HG03558 (cell line): ENCODE measurements around the gene AMN1.
A peak's percentile ranks its signal among the peaks of the same experiment; 100 is the strongest.
"Not testable (repeated sequence)": the region's sequence is repeated elsewhere in the genome, so short reads cannot be mapped to it uniquely, and the experiment has no call there.

ENCODE experiments used
- ATAC-seq: cut with Tn5 transposase; IDR thresholded peaks from one replicate; pipeline ENCODE4 v1.9.1; 2021; ENCODE audit warnings: moderate number of reproducible peaks; ENCODE audit not compliant: unreplicated experiment; ENCODE audit errors: extremely low read depth

Gene AMN1

DNA sequence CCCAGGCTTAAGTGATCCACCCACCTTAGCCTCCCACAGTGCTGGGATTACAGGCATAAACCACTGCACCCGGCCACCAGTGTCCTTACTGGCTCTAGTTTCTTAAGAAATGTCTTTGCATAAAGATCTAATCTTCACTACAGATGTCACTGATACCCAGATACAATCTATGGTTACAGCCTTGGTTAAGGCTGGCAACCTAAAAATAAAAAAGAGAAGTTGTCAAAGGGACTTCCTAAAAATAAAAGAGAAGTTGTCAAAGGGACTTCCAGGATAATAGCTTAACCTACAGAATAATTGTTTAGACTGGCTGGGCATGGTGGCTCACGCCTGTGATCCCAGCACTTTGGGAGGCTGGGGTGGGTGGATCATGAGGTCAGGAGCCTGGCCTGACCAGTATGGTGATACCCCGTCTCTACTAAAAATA is 41.7 kb downstream of the AMN1 start:
- ATAC-seq = no peak

DNA sequence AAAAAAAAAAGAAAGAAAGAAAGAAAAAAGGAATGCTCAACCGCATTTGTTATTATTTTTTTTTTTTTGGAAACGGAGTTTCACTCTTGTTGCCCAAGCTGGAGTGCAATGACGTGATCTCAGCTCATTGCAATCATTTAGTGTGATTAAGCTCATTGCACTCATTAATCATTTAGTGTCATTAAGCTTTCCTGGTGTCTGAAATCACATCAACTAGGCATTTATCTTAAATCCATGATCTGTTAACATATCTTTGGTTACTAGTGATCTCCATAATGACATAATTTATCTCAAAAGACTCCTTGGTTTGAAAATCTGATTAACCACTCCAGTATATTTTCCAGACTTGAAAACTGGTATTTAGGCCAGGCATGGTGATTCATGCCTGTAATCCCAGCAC is 43.0 kb downstream of the AMN1 start:
- ATAC-seq = no peak

DNA sequence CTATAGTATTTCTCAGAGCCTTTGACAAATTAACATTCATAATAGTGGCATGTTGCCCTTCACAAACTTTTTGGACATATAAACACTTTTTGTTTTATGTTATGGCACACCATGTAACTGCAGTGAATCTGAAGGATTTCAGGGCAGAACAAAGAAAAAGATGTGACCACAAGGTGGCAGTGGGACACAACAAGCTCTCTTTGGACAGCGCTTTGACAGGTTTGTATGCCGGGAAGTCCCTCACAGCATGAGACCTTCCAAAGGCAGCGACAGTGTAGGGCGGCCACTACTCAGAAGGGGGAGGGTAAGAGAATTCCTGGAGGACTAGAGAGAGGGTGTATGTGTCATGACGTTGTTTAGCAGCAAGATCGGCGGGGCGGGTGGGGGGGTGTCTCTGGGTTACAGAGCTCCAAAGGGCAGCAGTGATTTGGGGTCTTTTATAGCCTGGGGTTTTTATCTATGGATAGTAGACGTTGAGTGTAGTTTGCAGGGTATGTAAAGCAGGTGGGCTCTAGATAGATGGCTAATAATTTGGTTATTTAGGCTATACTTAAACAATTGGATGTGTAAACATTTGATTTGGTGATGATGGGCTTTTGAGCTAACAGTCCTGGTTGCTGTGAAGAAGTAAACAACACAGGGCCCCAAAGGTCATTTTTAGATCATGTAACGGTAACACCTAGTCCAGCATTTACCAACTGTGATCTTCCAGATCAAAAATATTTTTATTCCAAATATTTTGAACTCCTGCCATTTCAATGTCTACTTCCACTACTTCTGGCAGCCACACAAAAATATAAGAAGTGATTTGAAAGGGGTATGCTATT is 46.5 kb downstream of the AMN1 start:
- ATAC-seq = peak; percentile 64

DNA sequence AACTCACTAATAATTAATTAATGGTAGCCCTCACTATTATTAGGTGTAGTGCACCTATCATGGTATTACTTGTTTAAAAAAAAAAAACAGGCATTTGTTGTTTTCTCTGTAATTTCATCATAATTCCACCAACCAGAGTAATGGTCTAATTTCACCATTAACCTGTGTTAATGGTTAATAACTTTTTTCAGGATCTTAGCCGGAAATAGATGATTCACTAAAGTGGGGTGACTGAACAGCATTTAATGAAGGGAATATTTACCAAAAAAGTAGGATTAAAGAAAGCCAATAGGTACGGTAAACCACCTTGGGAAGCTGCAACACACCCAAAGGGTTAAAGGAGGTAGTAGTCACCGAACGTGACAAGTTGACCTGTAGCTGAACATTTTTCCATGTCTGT is 56.3 kb downstream of the AMN1 start:
- no peak for ATAC-seq

DNA sequence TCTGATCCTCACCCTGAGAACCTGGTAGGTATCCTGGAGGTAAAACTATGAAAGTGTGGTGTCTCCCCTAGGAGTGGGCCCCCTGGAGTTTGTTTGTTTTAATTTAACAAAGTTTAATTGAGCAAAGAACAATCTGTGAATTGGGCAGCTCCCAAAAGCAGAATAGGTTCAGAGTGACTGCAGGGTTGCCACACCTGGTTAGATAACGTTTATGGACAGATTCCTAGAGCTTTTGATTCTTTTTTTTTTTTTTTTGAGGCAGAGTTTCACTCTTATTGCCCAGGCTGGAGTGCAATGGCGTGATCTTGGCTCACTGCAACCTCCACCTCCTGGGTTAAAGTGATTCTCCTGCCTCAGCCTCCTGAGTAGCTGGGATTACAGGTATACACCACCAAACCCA is 59.2 kb downstream of the AMN1 start:
- not testable (repeated sequence) for ATAC-seq

DNA sequence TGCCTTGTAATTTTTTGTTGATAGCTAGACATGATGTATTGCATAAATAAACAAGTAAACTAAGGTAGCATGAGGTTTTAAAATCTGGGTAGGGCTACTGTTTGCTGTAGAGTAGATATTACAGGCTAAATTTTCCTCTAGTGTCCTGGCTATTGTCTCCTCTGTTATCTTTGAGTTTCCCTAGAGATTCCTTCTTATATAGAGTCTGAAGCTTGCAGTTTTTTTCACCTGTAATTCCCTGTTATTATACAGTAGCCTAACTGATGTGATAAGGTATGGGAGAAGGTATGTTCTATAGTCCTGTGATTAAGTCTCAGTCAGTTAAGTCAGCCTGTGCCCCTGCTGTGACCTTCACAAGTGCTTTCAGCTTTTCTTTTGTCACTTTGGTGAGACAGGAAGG is 59.8 kb downstream of the AMN1 start:
- no peak for ATAC-seq

DNA sequence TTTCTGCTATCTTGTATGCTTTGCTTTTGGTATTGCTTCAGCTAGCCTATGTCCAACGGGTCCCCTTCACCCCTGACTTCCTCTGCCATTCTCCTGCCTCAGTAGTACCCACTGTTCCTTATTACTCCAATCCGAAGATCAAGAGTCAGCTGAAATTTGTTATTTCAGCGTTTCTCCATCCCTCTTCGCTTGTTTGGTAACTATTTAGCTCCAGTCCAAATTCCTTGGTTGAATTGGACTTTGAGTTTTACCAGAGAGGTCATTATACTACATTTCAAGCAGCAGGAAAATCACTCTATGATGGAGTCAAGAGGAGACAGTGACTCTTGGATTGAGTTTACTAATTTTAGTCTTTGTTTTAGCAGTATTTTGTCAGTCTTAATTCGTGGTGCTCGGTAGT is 64.8 kb downstream of the AMN1 start:
- ATAC-seq = no peak

DNA sequence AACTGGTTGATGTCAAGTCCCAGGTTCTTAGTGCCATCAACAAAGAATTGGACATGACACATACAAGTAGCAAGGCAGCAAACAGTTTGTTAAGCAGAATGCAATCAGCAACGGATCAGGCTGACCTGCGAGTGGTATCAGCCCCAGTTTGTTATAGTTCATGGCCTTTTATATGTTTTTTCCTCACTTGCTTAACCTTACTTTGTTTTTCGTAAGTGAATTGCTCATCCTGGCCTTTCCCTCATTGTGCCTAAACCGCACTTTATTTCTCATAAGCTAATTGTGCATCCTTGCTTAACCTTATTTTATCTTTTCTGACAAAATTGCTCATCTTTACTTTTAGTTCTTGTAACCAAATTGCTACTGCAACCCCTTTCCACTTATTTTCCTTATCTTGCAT is 65.2 kb downstream of the AMN1 start:
- ATAC-seq = no peak

DNA sequence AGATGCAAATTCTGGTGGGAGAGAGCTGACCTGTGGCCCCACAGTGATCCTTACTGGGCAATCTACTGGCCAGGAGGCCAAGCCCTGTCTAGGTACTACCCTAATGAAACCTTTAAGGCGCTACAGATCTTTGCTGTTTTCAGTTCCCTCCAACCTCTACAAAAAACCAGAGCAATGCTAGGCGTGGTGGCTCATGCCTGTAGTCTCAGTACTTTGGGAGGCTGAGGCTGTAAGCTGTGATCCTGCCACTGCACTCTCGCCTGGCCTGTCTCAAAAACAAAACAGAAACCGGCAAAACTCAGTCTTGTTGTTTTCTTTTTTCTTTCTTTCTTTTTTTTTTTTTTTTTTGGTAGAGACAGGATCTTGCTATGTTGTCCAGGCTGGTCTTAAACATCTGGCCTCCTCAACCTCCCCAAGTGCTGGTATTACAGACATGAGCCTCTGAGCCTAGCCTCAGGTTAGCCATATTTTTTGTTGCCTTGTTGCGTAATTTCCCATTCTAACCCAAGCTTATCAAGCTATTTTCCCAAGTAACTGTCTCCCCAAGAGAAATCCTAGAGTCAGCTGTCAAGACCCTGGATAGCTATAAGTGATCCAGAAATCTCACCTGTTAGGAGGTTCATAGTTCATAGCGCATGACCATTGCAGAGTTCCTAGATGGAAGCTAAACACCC is 66.5 kb downstream of the AMN1 start:
- no peak for ATAC-seq

DNA sequence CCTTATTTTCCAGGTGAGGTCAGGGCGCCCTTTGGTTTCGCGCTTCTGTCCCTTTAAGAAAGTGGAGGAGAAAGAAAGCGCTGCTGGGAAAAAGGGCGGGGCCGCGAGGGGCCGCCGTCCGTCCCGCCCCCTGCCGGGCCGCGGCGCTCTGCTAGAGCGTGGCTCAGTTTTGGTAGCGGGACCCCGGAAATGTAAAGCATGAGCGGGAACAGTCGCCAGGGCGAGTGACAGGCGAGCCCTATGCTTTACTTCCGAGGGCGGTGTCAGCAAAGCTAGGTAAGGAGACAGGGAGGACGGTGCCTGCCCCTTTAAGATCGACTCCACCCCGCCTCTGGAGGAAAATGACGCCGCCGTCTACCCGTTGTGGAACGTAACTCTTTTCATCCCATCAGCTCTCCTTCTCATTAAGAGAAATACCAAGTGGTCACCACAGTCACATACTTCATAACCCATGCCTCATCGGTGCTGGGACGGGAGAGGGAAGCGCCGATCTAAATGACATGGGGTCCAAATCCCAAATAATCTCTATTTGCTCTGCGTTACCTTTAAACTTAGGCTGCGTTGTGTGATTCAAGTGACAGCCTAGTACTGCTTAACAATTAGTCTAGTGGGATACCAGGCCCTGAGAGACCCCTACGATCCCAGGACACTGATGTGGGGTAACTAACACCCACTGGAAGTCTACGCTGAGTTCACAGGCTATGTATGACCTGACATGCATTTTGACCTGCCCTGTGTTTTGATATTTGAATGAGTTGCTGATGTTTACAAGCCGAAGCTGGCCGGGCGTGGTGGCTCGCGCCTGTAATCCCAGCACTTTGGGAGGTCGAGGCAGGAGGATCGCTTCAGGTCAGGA is 69.5 kb downstream of the AMN1 start, which contains the start of gene ETFBKMT:
ETFBKMT (plus strand) TSS at position 602 of the 856 bp plus-strand sequence. CDS start 2,266 bp downstream, outside the sequence.
- peak; percentile 98 for ATAC-seq

DNA sequence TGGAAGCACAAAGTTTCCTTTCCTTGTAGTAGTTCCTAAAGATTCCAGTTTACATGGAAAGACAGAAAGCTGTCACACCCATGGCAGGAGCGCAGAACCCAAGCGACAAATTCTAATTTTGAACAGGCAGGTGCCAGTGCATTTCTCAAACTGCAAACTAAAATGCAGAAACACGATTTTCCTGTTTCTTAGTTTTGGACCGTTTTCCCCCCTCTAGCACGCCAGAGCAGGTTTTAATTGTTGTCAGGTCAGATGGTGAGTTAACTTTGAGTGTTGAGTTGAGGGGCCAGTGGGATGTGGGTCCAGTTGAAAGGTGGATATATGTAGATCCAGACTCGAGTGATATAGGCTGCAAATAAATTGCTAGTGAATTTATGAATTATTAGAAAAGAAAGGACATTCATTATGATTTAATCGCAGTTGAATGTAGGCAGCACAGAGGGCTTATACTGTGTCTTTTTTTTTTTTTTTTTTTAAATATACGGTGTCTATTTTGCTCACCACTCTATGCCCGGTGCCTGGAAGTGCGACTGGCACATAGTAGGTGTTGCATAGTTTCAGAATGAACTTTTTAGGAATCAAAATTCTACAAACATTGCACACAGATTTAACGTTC is 70.2 kb downstream of the AMN1 start:
- no peak for ATAC-seq

DNA sequence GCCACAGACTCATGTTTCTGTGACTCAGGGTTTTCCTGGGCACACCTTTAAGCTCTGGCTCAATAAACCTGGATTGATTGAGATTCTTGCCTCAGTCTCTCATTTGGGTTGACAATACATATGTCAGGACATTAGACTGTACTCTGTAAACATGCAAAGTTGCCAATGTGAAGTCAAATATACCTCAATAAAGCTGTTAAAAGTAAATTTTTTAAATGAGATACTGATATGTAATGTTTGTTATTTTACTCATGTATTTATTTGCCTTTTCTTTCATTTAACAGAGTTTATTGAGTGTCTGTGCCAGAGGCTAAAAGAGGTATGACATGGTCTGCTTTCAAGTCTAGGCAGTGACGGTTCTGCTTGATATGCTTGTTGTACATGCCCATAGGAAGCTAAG is 73.0 kb downstream of the AMN1 start:
- ATAC-seq = no peak

DNA sequence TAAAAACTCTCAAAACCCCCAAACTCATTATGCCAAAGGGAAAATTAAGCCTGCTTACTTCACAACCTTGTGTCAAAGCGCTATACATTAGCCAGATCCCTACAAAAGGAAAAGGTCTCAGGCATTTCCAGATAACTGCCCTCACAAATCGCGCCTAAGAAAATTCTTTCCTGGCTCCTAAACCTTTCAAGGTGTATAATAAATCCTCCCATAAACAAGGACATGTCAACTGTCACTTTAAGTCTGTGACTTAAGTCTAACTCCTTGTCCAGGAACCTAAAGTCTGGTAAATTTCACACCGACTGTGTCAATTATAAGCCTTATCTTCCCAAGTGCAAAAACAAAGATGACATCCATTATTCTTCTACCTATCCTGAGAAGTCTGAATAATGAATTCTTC is 73.6 kb downstream of the AMN1 start:
- no peak for ATAC-seq

DNA sequence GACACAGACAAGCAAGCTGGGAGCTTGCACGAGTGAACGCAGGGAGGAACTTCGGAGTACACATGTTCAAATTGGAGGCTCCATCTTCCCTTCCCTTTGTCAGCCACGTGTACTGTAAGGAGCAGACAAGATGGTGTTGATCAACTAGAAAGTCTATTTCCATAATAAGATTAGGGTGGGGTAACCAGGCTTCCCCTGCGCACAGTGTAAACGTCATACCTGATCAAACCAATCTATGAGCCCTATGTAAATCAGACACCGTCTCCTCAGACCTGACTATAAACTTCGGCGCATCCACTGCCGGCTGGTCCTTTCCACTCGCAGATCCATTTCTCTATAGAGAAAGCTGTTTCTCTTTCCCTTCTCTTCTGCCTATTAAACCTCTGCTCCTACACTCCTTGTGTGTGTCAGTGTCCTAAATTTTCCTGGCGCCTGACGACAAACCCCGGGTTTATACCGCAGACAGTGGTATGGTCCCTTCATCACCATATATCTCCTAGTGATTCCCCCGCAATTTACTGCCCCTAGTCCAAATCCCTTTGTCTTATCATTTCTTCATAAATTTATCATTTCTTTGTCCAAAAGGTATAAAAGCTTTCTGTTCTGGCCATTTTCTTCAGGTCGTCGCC is 76.8 kb downstream of the AMN1 start:
- ATAC-seq = no peak

DNA sequence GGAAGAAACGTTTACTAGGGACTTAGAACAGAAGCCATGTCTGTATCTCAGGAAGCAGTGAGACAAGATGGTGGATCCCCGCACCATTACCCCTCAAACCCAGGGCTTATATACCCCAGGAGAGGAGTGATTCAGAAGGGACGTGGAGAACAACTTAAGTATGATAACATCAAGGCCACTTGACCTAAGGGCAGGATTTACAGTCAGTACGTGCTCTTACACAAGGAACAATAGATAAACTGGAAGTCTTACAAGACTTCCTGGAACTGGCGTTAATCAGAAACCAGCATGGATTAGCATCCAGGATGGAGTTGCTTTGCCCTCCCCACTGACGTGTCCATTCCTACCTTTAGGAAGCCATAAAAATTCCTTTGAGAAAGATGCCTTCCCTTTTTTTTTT is 77.9 kb downstream of the AMN1 start:
- no peak for ATAC-seq

DNA sequence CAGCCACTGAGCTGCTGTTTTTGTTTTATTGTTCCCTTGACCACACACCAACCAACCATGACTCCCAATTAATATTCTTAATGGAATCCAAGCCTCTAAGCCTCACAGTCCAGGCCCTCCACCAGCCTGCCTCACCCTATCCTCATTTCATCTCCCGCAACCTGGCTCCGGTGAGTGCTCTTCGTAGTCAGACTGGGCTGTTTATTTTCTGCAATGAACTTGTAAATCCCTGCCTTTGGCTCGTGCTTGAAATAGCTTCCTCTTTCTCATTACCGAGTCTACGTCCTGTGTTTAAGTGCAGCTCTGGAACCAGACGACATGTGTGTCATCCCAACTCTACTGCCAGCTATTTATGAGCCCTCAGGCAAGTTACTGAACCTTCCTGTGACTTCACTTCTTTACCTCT is 81.7 kb downstream of the AMN1 start:
- no peak for ATAC-seq

DNA sequence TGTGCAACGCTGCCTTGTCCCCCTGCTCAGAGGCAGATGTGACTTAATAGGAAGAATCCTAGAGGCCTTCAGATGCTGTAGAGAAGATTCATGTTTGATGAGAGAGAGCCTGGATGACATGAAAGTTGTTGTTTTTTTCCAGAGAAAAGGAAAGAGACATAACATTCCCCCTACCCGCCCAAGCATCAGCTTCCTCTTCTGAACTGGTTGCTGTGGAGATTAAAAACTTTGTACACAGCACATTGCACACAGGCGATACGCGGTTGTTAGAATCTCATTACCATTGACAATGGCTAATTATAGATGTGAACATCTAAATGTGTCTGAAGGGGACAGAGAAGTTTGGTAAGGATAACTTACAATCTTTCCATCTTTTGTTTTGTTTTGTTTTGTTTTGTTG is 82.9 kb downstream of the AMN1 start:
- no peak for ATAC-seq

DNA sequence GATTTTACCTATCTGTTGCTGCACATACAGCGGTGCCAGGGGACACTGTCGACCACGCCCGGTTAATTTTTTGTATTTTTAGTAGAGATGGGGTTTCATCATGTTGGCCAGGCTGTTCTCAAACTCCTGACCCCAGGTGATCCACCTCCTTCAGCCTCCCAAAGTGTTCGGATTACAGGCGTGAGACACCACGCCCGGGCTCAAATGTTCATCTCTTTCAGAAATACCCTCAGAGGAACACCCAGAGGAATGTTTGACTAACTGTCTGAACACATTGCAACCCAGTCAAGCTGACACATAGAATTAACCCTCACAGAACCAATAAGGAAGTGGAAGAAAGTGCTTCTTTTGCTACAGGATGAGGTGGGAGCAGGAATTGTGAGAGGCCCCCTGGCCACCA is 84.3 kb downstream of the AMN1 start:
- ATAC-seq = no peak

DNA sequence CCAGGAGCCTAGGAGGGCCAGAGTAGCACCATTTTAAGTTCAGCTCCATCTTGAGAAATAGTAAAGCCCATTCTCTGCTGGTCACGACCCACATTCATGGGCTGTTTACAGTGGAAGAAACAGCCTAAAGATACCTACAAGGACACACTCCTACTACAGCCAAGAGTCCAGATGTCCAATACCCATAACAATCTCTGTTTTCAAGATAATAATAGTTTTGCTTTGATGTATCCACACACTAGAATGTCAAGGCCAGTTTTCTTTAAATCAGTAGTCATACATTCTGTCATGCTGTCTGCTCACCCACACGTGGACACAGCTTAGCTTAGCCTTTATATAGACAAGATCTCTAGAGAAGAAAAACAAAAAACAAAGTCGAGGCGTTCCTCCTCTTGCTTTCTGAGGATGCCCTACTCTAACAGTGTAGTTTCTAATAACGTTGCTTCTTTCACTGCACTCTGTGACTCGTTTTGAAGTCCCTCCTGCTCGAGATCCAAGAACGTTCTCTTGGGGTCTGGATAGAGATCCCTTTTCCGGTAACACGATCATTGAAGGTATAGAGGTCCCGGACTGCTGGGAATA is 87.2 kb downstream of the AMN1 start:
- no peak for ATAC-seq

DNA sequence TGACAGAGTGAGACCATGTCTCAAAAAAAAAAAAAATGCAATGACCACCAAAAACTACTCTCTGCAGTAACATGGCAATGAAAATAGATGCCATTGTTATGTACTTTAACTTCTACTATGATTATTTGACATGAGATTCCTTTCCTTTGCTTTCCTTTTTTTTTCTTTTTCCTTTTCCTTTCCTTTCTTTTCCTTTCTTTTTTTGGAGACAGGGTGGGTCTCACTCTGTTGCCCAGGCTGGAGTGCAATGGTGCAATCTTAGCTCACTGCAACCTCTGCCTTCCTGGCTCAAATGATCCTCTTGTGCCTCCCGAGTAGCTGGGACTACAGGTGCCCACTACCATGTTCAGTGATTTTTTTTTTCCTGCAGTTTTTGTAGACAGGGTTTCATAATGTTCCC is 94.2 kb downstream of the AMN1 start:
- ATAC-seq = no peak
